Right ventricle myocardium inferior (tissue), 1 donor: Measurements from ENCODE around the gene MYL4. TPM values are rescaled to one million over a fixed set of nuclear protein-coding genes. Genes with fewer than 3 reads are reported as not detected.
A peak's percentile ranks its signal among the peaks of the same experiment; 100 is the strongest.
"Not testable (repeated sequence)": the region's sequence is repeated elsewhere in the genome, so short reads cannot be mapped to it uniquely, and the experiment has no call there.

Experiments
- ATAC-seq: fragments of 200-7000 bp; cut with Tn5 transposase; one replicate; pipeline ENCODE4 v1.9.1; 2020; ENCODE audit warnings: mild to moderate bottlenecking, moderate library complexity
- DNase-seq: peaks from one replicate; pipeline ENCODE4 v3.0.0; 2021; ENCODE audit errors: missing footprints
- intact Hi-C: fragments of 100-400 bp; cut with DNase I; formaldehyde crosslinking; loops from one replicate; pipeline ENCODE4 v1.11.0; 2022
- total RNA-seq: library from RNA; stranded (reverse); fragmentation: NEBNext Ultra II Directional; extraction: Animal tissue kit (Norgen Biotek cat#: 25700); gene quantifications from one replicate; pipeline ENCODE4 v1.2.1, GENCODE V29; 2021
- donor health status: DM: no; HTN: yes; CAD: no; lungs with severe emphysema.

Gene MYL4
- total RNA-seq, 1 donor from 2014 or later: 322 TPM

DNA sequence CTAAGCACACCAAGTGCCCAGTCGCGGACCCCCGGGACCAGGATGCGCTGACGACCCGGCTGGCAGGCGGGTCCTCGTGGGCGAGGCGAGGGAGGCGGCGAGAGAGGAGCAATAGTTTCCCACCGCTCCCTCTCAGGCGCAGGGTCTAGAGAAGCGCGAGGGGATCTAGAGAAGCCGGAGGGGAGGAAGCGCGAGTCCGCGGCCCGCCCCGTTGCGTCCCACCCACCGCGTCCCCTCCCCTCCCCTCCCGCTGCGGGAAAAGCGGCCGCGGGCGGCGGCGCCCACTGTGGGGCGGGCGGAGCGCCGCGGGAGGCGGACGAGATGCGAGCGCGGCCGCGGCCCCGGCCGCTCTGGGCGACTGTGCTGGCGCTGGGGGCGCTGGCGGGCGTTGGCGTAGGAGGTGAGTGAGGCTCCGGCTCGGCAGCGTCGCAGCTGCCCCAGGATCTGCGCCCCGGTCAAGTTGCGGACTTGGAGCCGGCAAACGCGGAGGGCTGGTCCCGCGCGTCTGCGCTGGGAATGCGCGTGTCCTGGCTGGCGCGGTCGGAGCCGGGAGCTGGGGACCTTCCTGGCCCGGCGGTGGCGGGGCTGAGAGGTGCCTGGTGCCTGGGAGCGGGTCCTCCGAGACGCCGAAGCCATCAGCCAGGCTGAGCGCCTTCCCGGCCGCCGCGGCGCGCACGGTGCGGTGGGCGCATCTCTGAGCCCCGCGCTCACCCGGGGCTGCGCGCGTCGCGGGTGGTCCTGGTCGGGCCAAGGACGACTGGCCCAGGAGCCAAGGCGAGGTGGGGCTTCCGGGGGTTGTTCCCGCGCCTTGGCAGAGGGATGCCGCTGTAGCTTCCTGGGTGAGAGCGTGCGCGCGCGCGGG lies 44.6 kb downstream of the MYL4 start, which contains the start of gene ITGB3:
Gene ITGB3, plus strand, starts transcription at position 287 of the 862 bp plus-strand sequence. Its CDS starts 35 bp downstream, at position 322.
- intact Hi-C loops: no loop called here
- peak; percentile 95 for ATAC-seq

DNA sequence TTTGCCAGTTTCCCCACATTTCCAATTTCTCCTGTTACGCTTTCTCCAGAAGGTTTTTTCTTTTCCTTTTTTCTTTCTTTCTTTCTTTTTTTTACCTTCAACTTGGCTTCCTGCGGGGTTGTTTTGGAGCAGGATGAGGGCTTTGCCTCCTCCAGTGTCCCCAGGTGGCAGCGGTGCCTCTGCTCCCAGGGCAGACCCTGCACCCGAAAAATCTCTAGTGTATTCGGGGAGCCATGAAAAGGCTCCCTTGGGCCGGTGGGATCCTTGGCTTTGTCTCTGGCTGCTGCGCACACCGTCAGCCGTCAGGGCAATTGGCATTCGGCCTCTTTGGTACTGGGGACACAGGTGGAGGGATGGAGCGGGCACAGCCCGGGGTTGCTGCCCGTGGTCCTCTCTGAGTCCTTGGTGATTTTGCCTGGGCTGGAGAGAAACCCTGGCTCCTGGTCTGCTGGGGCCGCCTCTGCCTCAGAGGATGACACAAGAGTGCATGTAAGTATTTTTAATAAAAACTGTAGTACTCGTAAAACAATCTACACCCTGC lies 45.3 kb downstream of the MYL4 start:
- intact Hi-C loops: no loop called here
- DNase-seq (no peak), ATAC-seq (no peak)

More for the DNA sequence above, 44.6 kb downstream of the MYL4 start, which contains the start of gene ITGB3:
- peak; percentile 88 for DNase-seq

- DNase-seq (no peak), ATAC-seq (no peak)
- intact Hi-C loops: no loop called here
Observed at GRCh38 chr17:47257651-47258339, 48.6 kb downstream of the MYL4 start.

- intact Hi-C loops: no loop called here
- DNase-seq: no peak
- ATAC-seq: no peak
Observed at GRCh38 chr17:47262586-47262985, 53.4 kb downstream of the MYL4 start.

- intact Hi-C loops: no loop called here
- DNase-seq (no peak), ATAC-seq (no peak)
Observed at GRCh38 chr17:47264166-47264565, 55.0 kb downstream of the MYL4 start.

GRCh38 chr17:47265983-47266541 lies 56.9 kb downstream of the MYL4 start:
- DNase-seq (no peak), ATAC-seq (no peak)
- intact Hi-C loops: no loop called here

DNA sequence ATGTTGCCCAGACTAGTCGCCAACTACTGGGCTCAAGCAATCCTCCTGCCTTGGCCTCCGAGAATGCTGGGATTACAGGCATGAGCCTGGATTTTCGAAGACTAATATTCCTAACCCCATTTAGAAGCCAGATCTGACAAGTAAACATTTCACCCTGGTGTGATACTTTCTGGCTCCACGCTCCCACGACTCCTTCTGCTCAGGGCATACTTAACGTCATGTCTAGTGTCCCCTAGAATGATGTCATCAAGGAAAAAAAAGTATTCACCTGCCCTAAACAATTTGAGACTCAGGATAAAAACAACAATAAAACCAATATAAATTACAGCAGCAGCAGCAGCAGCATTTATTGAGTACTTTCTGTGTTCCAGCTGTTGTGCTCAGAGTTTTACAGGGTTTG lies 57.6 kb downstream of the MYL4 start:
- ATAC-seq: no peak
- DNase-seq: no peak
- intact Hi-C loops: no loop called here

DNA sequence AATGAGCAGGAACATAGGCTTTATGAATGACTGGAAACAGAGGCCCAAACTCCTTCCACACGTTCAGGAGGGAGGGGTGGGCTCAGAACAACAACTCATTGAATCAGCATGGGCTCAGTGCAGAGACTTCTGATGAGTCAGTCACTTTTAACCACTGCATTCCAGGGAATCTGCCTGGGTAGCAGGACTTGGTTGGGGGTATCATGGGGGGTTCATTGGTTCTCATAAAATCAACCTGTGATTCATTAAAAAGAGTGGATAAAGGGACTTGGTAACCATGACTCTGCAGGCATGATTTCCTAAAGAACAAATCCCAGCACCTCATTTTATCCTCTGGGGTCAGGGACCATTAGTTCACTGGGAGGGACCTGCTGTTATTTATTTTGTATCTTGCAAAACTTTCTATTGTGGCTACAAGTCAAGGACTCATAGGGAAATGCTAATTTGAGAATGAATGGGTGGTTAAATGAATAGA lies 58.2 kb downstream of the MYL4 start:
- ATAC-seq (no peak), DNase-seq (no peak)
- intact Hi-C loops: no loop called here

DNA sequence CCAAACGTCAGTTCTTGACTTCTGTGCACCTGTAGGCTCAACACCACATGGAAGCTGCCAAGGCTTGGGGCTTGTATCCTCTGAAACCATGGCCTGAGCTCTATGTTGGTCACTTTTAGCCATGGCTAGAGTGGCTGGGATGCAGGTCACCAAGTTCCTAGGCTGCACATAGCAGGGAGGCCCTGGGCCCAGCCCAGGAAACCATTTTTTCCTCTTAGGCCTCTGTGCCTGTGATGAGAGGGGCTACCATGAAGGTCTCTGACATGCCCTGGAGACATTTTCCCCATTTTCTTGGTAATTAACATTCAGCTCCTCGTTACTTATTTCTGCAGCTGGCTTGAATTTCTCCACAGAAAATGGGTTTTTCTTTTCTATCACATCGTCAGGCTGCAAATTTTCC lies 59.8 kb downstream of the MYL4 start:
- intact Hi-C loops, ATAC-seq, DNase-seq: not testable (repeated sequence)

DNA sequence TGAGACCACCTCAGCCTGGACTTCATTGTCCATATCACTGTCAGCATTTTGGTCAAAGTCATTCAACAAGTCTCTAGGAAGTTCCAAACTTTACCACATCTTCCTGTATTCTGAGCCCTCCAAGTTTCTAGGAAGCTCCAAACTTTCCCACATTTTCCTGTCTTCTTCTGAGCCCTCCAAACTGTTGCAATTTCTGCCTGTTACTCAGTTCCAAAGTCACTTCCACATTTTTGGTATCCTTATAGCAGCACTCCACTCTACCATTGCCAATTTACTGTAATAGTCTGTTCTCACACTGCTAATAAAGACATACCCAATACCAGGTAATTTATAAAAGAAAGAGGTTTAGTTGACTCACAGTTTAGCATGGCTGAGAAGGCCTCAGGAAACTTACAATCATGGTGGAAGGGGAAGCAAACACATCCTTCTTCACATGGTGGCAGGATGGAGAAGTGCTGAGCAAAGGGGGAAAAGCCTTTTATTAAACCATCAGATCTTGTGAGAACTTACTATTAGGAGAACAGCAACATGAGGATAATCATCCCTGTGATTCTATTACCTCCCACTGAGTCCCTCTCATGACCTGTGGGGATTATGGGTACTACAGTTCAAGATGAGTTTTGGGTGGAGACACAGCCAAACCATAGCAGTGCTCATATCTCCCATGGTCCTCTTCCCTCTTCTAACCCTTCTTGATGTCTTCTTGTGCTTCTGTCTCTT lies 60.6 kb downstream of the MYL4 start:
- intact Hi-C loops, ATAC-seq, DNase-seq: not testable (repeated sequence)

- ATAC-seq (no peak), DNase-seq (no peak)
- intact Hi-C loops: no loop called here
Observed at GRCh38 chr17:47270946-47271705, 62.0 kb downstream of the MYL4 start.

DNA sequence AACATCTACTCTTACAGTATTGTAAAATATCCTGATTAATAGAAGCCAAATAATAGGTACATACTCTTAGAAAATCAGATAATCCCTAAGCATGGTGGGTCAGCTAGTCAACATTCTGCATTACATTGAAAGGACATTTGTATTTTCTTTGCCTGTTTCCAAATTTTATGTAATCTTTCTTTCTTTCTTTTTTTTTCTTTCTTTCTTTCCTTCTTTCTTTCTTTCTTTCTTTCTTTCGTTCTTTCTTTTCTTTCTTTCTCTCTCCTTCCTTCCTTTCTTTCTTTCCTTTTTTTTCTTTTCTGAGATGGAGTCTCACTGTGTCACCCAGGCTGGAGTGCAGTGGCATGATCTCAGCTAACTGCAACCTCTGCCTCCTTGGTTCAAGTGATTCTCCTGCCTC lies 63.3 kb downstream of the MYL4 start:
- DNase-seq (no peak), ATAC-seq (no peak)
- intact Hi-C loops: no loop called here

- no peak for DNase-seq
- intact Hi-C loops: no loop called here
- ATAC-seq: no peak
Observed at GRCh38 chr17:47273245-47273644, 64.1 kb downstream of the MYL4 start.

Other genes starting within 250 kb of the MYL4 start
- not detected for gene RPRML, start 230.1 kb upstream of the MYL4 start, total RNA-seq
- 88.9 TPM for gene CDC27, start 20.1 kb upstream of the MYL4 start, total RNA-seq
- 3.8 TPM for gene ITGB3, start 44.5 kb downstream of the MYL4 start, total RNA-seq
- 2.0 TPM for gene EFCAB13, start 114.6 kb downstream of the MYL4 start, total RNA-seq